HEK293T (cell line): Measurements from ENCODE around the gene FOXJ2.
"Not testable (repeated sequence)": the region's sequence is repeated elsewhere in the genome, so short reads cannot be mapped to it uniquely, and the experiment has no call there.

Source experiments
- CTCF ChIA-PET: fragments of 350-600 bp; formaldehyde crosslinking; extraction: SDS; loops from one replicate; lab custom pipeline; 2021; ENCODE audit warnings: antibody characterized with exemption, inconsistent platforms; lab: Yijun Ruan, JAX
- POLR2A ChIA-PET: fragments of 350-600 bp; formaldehyde crosslinking; extraction: SDS; loops from one replicate; lab custom pipeline; 2020; ENCODE audit warnings: antibody characterized with exemption, inconsistent platforms; lab: Yijun Ruan, JAX
- DNase-seq: peaks from one replicate; pipeline ENCODE4 v3.0.0; 2012; ENCODE audit warnings: mixed read lengths; ENCODE audit errors: extremely low spot score
- ARNT ChIP-seq: fragments of 450-650 bp; IDR thresholded peaks from 2 replicates; pipeline ENCODE4 v1.6.1; 2017; ENCODE audit warnings: mild to moderate bottlenecking
- BHLHE40 ChIP-seq: fragments of 450-650 bp; IDR thresholded peaks from 2 replicates; pipeline ENCODE4 v1.6.1; 2016; ENCODE audit warnings: mild to moderate bottlenecking, moderate library complexity, borderline replicate concordance
- CTBP1 ChIP-seq: fragments of 450-650 bp; IDR thresholded peaks from 2 replicates; pipeline ENCODE4 v1.6.1; 2016; ENCODE audit warnings: borderline replicate concordance
- ELF4 ChIP-seq: fragments of 450-650 bp; IDR thresholded peaks from 2 replicates; pipeline ENCODE4 v1.6.1; 2017; ENCODE audit warnings: antibody characterized with exemption
- FOXA1 ChIP-seq: fragments of 450-650 bp; IDR thresholded peaks from 2 replicates; pipeline ENCODE4 v1.6.1; 2016; ENCODE audit warnings: mild to moderate bottlenecking
- FOXK2 ChIP-seq: fragments of 450-650 bp; IDR thresholded peaks from 2 replicates; pipeline ENCODE4 v1.6.1; 2016; ENCODE audit warnings: mild to moderate bottlenecking
- FOXM1 ChIP-seq: fragments of 450-650 bp; IDR thresholded peaks from 2 replicates; pipeline ENCODE4 v1.6.1; 2017; ENCODE audit warnings: mild to moderate bottlenecking, borderline replicate concordance
- HDGF ChIP-seq: fragments of 450-650 bp; IDR thresholded peaks from 2 replicates; pipeline ENCODE4 v1.6.1; 2017; ENCODE audit warnings: antibody characterized with exemption, borderline replicate concordance
- L3MBTL2 ChIP-seq: fragments of 450-650 bp; conservative IDR thresholded peaks from 2 replicates; pipeline ENCODE4 v1.6.1; 2016; ENCODE audit warnings: mild to moderate bottlenecking
- LEF1 ChIP-seq: fragments of 450-650 bp; IDR thresholded peaks from 2 replicates; pipeline ENCODE4 v1.6.1; 2017; ENCODE audit warnings: mild to moderate bottlenecking, borderline replicate concordance
- NFRKB ChIP-seq: fragments of 450-650 bp; IDR thresholded peaks from 2 replicates; pipeline ENCODE4 v1.6.1; 2016; ENCODE audit warnings: mild to moderate bottlenecking, moderate library complexity
- SP1 ChIP-seq: fragments of 450-650 bp; IDR thresholded peaks from 2 replicates; pipeline ENCODE4 v1.6.1; 2017
- SUZ12 ChIP-seq: fragments of 450-650 bp; IDR thresholded peaks from 2 replicates; pipeline ENCODE4 v1.6.1; 2016; ENCODE audit warnings: mild to moderate bottlenecking
- TARDBP ChIP-seq: fragments of 450-650 bp; IDR thresholded peaks from 2 replicates; pipeline ENCODE4 v1.6.1; 2016
- ZNF384 ChIP-seq: fragments of 450-650 bp; IDR thresholded peaks from 2 replicates; pipeline ENCODE4 v1.6.1; 2016
- TF ChIP-seq, protein P1 (sequence below): fragments of 450-650 bp; IDR thresholded peaks from 2 replicates; pipeline ENCODE4 v1.6.1; 2016

Gene FOXJ2

GRCh38 chr12:8032242-8033152 is at the start of gene FOXJ2:
TSS of gene FOXJ2 (plus strand) at chr12:8032716. CDS start at chr12:8039833, 7,117 bp downstream.
- POLR2A ChIA-PET = interaction anchor here (0.6 kb wide), 1 partner anchor 15 kb away, joined by 3 read pairs; no protein-coding TSS in a partner anchor
- DNase-seq = peak; percentile 73
- no peak for TF ChIP-seq FOXM1
- peak; percentile 35; the same call in 1 of the 2 replicates for TF ChIP-seq L3MBTL2
- TF ChIP-seq SP1 = no peak
- CTCF ChIA-PET = interaction anchor here (1.0 to 1.1 kb wide), 2 partner anchors 46 to 211 kb away, joined by 3 read pairs; no protein-coding TSS in a partner anchor

DNA sequence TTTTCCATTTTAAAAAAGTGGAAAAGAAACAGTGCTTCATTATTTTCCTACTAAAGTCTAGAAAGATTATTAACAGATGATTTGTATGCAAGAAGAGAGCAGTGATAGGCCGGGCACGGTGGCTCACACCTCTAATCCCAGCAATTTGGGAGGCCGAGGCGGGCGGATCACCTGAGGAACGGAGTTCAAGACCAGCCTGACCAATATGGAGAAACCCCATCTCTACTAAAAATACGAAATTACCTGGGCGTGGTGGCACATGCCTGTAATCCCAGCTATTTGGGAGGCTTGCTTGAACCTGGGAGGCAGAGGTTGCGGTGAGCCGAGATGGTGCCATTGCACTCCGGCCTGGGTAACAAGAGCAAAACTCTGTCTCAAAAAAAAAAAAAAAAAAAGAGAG is 49.5 kb upstream of the FOXJ2 start:
- DNase-seq, CTCF ChIA-PET, POLR2A ChIA-PET: not testable (repeated sequence)

- POLR2A ChIA-PET, DNase-seq, CTCF ChIA-PET: not testable (repeated sequence)
Observed at GRCh38 chr12:7983460-7983859, 49.1 kb upstream of the FOXJ2 start.

- no peak for DNase-seq
- CTCF ChIA-PET = no interaction called here
- TF ChIP-seq FOXK2 (no peak), FOXA1 (no peak), SUZ12 (no peak), CTBP1 (no peak), L3MBTL2 (no peak), ARNT (no peak), LEF1 (no peak), ELF4 (no peak), FOXM1 (no peak), HDGF (no peak), SP1 (no peak), BHLHE40 (no peak), TARDBP (no peak), ZNF384 (no peak), NFRKB (no peak)
- TF ChIP-seq, protein P1, sequence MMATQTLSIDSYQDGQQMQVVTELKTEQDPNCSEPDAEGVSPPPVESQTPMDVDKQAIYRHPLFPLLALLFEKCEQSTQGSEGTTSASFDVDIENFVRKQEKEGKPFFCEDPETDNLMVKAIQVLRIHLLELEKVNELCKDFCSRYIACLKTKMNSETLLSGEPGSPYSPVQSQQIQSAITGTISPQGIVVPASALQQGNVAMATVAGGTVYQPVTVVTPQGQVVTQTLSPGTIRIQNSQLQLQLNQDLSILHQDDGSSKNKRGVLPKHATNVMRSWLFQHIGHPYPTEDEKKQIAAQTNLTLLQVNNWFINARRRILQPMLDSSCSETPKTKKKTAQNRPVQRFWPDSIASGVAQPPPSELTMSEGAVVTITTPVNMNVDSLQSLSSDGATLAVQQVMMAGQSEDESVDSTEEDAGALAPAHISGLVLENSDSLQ = no peak
- POLR2A ChIA-PET = no interaction called here
Observed at GRCh38 chr12:7984900-7985299, 47.6 kb upstream of the FOXJ2 start.

DNA sequence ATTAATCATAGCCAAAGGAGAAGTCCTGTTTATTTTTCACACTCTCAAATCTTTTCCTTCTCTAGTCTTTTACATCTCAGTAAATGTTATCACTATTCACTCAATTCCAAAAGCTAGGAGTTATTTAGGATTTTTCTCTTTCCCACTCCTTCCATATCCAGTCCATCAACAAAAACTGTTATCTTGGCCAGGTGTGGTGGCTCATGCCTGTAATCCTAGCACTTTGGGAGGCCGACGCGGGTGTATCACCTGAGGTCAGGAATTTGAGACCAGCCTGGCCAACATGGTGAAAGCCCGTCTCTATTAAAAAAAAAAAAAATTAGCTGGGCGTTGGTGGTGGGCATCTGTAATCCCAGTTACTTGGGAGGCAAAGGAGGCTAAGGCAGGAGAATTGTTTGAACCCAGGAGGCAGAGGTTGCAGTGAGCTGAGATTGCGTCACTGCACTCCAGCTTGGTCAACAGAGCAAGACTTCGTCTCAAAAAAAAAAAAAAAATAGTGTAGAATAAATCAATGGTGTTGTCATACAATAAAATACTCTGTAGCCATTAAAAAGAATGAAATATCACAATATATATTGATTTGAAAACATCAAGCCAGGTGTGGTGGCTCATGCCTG is 46.6 kb upstream of the FOXJ2 start:
- CTCF ChIA-PET = no interaction called here
- DNase-seq = no peak
- POLR2A ChIA-PET = interaction anchor here (1.3 kb wide), 1 partner anchor 15 kb away, joined by 3 read pairs; no protein-coding TSS in a partner anchor
- TF ChIP-seq CTBP1 = no peak
- no peak for TF ChIP-seq ZNF384
- TF ChIP-seq HDGF = no peak

DNA sequence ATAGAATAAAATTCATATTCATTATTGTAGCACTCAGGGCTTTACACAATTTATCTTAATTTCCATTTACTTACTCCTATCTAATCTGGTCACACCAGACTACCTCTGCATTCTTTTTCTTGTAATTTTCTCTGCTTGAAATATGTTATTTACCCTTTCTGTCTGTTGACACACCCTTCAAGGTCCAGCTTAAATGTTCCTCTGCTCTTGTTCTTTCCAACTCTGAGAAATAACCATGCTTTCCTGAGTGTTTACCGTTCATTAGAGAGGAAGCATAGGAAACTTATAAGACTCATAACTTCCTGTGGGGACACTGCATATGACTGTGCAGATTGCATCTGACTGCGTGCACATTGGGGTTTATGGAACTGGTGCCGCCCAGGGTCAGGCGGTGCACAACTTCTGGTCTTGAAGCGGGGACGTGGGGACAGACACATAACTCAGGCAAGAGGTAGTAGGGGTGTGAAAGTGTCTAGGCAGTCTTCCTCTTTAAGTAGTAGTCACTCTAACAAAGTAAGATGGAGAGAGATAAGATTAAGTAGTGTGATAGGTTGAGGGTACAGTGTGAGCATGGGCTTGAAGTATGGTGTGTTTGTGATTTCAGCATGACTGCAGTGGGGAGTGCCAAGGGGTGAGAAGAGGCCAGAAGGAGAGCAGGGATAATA is 42.6 kb upstream of the FOXJ2 start:
- POLR2A ChIA-PET = no interaction called here

More for the DNA sequence above, 42.6 kb upstream of the FOXJ2 start:
- DNase-seq = no peak
- CTCF ChIA-PET = interaction anchor here (1.3 kb wide), 1 partner anchor 57 kb away, joined by 4 read pairs; no protein-coding TSS in a partner anchor
- TF ChIP-seq SUZ12 = no peak
- no peak for TF ChIP-seq ARNT
- no peak for TF ChIP-seq TARDBP
- TF ChIP-seq ELF4 = no peak
- TF ChIP-seq L3MBTL2 = no peak
- TF ChIP-seq BHLHE40 = no peak
- TF ChIP-seq FOXK2 = no peak
- TF ChIP-seq, protein P1 = no peak
- no peak for TF ChIP-seq FOXA1
- TF ChIP-seq HDGF = no peak
- TF ChIP-seq FOXM1 = no peak
- TF ChIP-seq CTBP1 = no peak
- TF ChIP-seq LEF1 = no peak
- TF ChIP-seq SP1 = no peak
